Heart right ventricle (tissue), 16 donors: ENCODE measurements around the gene CACNA1C. TPM values are rescaled to one million over a fixed set of nuclear protein-coding genes. Genes with fewer than 3 reads are reported as not detected.

ENCODE experiments used
- ATAC-seq, 8 donors: fragments of 200-7000 bp; cut with Tn5 transposase; one replicate each; pipeline ENCODE4 v1.9.1; 2020; ENCODE audit warnings: mild to moderate bottlenecking in 8 of 8, moderate library complexity in 8 of 8, moderate number of reproducible peaks in 1 of 8
- DNase-seq, 2 donors: peaks; one replicate each; pipeline ENCODE4 v3.0.0-alpha.2; 2020
- H3K27ac ChIP-seq, 10 donors: fragments of 200-600 bp; sonication (generic) in 2 of 10; one replicate each; pipeline versions ENCODE4 v1.5.0 to v1.8.0; 2020 to 2022; ENCODE audit warnings: mild to moderate bottlenecking in 3 of 10
- H3K27me3 ChIP-seq, 7 donors: fragments of 200-600 bp; one replicate each; pipeline ENCODE4 v1.8.0; 2021 to 2022; ENCODE audit warnings: mild to moderate bottlenecking in 2 of 7
- H3K36me3 ChIP-seq, 9 donors: fragments of 200-600 bp; sonication (generic) in 1 of 9; one replicate each; pipeline versions ENCODE4 v1.5.0 to v1.8.0; 2020 to 2022; ENCODE audit warnings: mild to moderate bottlenecking in 2 of 9
- H3K4me1 ChIP-seq, 9 donors: fragments of 200-600 bp; sonication (generic) in 1 of 9; one replicate each; pipeline versions ENCODE4 v1.5.0 to v1.8.0; 2020 to 2022; ENCODE audit warnings: mild to moderate bottlenecking in 4 of 9
- H3K4me3 ChIP-seq, 10 donors: fragments of 200-600 bp; sonication (generic) in 2 of 10; one replicate each; pipeline versions ENCODE4 v1.5.0 to v1.8.0; 2020 to 2022; ENCODE audit warnings: mild to moderate bottlenecking in 7 of 10, moderate library complexity in 2 of 10
- H3K9me3 ChIP-seq, 11 donors: fragments of 200-600 bp in 10 of 11; sonication (generic) in 2 of 11; one replicate each; pipeline versions ENCODE4 v1.5.0 to v1.8.0; 2013 to 2022; ENCODE audit warnings: mild to moderate bottlenecking in 2 of 11, control low read depth in 1 of 11, moderate library complexity in 1 of 11
- WGBS, 2 donors: extraction: QIAGEN DNeasy Blood & Tissue Kit; methylation state at CpG; one replicate each; pipeline ENCODE4 v1.1.7; 2013; ENCODE audit warnings: inconsistent platforms in 1 of 2; 5-methylcytosine and 5-hydroxymethylcytosine counted together
- intact Hi-C, 10 donors: fragments of 100-400 bp; cut with DNase I; formaldehyde crosslinking; loops; one replicate each; pipeline versions ENCODE4 v1.11.1 to v1.14.2; 2022
- polyA plus RNA-seq, 2 donors: library from polyadenylated mRNA; stranded (reverse); fragments of 200-250 nt; gene quantifications; one replicate each; pipeline ENCODE4 v1.2.3, GENCODE V29; 2013
- total RNA-seq, 10 donors: library from RNA; stranded (reverse); fragmentation: NEBNext Ultra II Directional in 3 of 10; extraction: Animal tissue kit (Norgen Biotek cat#: 25700) in 3 of 10; gene quantifications; one replicate each; pipeline versions ENCODE4 v1.2.1 to v1.2.4, GENCODE V29; 2021 to 2023
- TF ChIP-seq, protein P1 (sequence below), 9 donors: fragments of 200-600 bp; sonication (generic) in 2 of 9; IDR thresholded peaks; one replicate each; pipeline versions ENCODE4 v1.5.0 to v1.8.0; 2021 to 2022; ENCODE audit warnings: antibody characterized with exemption in 9 of 9, mild to moderate bottlenecking in 5 of 9, moderate library complexity in 1 of 9
- donor health status: Arrhythmogenic right ventricular cardiomyopathy.
- donor health status: ischemic (EF 13 %, LVEDD 7.1; RV severe dilation, severe dysfunction).
- donor health status: healthy with polysubstance abuse.
- donor health status: DM: no; HTN: yes; CAD: no.
- donor health status: DM: no; HTN: no; CAD: no.
- donor health status: ischemic (EF 25% LVEDD 6.9; RV normal size, moderate dysfunction).
- donor health status: ischemic (EF 25% LVEDD 5.7; RV mildly dilated, moderate dysfunction).
- donor health status: healthy.
- donor health status: DM: yes; HTN: yes; CAD: no.
- donor health status: Ischemic cardiomyopathy.
- donor health status: ischemic (EF 35%, LVEDD 5.7; RV mildly dilated, moderate dysfunction).
- donor health status: nonischemic (EF 11% LVEDD 7.7; RV severe dilation, severe dysfunction).
- donor health status: DM: yes; HTN: yes; CAD: no.
- donor health status: PGD.
- donor health status: ischemic (EF 29% LVEDD 5.4; RV normal size, mild dysfunction).
- donor health status: nonischemic (EF 23%, LVEDD 6.1; RV moderate dilation, normal function).

CACNA1C gene
- total and polyA plus RNA-seq, 12 donors = 19.1 to 222 (median 183) TPM

DNA sequence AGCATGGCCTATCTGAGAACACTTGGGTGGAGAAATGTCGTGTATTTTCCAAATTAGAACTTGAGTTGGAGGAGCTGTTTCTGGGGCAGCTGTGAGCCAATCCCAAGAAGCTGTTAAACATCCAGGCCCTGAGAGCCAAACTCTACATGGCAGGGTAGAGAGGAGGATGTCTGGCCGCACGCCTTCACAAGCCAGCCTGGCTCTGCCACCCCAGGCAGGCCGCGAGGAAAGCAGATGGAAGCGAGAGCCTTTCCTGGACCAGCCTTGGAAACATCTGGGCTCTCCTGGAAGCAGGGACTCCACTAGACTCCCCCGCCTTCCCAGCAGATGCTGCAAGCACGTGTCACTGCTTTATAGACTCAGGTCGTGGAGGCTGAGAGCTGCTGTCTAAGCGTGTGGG is 429.2 kb downstream of the CACNA1C start:
- Histone ChIP-seq H3K36me3 (peaks cover 0 to 31% (median 4%) of the 10 kb centered on the region in 9 donors), H3K27ac (peak overlapping the region in 2 of 10 donors; percentile 3 to 22), H3K4me1 (peaks cover 0 to 44% (median 9%) of the 10 kb centered on the region in 9 donors), H3K4me3 (no peak overlapping the region), H3K27me3 (no peaks in the 10 kb centered on the region), H3K9me3 (no peaks in the 10 kb centered on the region)
- intact Hi-C loops = no loop called here
- TF ChIP-seq, protein P1, sequence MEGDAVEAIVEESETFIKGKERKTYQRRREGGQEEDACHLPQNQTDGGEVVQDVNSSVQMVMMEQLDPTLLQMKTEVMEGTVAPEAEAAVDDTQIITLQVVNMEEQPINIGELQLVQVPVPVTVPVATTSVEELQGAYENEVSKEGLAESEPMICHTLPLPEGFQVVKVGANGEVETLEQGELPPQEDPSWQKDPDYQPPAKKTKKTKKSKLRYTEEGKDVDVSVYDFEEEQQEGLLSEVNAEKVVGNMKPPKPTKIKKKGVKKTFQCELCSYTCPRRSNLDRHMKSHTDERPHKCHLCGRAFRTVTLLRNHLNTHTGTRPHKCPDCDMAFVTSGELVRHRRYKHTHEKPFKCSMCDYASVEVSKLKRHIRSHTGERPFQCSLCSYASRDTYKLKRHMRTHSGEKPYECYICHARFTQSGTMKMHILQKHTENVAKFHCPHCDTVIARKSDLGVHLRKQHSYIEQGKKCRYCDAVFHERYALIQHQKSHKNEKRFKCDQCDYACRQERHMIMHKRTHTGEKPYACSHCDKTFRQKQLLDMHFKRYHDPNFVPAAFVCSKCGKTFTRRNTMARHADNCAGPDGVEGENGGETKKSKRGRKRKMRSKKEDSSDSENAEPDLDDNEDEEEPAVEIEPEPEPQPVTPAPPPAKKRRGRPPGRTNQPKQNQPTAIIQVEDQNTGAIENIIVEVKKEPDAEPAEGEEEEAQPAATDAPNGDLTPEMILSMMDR (IDR thresholded peaks at IDR 0.05) = no peak
- WGBS, 2 donors = 70 to 74% methylated on average over 10 of the region's 10 CpGs
- ATAC-seq = peak in 6 of 8 donors; percentile 14 to 82 (median 32)
- DNase-seq = no peak

DNA sequence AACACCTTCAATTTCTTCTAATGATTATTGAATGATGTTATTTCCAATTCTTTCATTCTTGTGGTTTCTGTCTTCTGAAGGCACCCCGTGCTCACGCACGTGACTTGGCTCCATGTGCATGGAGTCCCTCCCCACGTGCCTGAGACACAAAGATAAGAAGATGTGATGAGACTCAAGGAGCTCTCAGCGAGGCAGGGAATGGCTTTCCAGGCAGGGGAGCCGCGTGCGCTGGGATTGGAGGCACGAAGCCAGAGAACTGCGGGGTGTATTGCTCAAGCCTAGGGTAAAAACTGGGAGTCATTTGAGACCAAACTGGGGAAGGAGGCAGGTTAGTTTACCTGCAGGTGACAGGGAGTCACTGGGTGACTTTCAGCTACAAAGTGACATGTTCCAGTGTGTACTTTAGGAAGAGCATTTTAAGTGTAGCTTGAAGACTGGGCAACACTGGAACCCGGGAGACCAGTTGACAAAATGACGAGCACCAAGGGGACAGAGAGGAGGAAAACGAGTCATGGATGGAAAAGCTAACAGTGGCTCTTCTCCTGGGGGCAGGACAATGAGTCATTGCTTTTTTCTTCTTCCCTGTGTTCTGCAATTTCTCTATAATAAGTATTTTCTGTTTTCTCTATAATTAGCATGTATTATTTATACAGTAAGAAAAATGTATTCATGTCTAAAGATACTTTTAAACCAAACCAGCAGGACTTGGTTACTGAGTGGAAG is 430.3 kb downstream of the CACNA1C start:
- ATAC-seq = no peak
- peaks cover 0 to 44% (median 9%) of the 10 kb centered on the region in 9 donors for H3K4me1 ChIP-seq
- DNase-seq = no peak
- no peaks in the 10 kb centered on the region for H3K9me3 ChIP-seq
- H3K36me3 ChIP-seq = peaks cover 0 to 36% (median 4%) of the 10 kb centered on the region in 9 donors
- TF ChIP-seq, protein P1 (IDR thresholded peaks at IDR 0.05) = no peak
- H3K27ac ChIP-seq = peak overlapping the region in 1 of 10 donors; percentile 3
- intact Hi-C loops = no loop called here
- H3K4me3 ChIP-seq = no peak overlapping the region
- 75 to 77% methylated on average over 13 of the region's 13 CpGs for WGBS, 2 donors
- no peaks in the 10 kb centered on the region for H3K27me3 ChIP-seq

DNA sequence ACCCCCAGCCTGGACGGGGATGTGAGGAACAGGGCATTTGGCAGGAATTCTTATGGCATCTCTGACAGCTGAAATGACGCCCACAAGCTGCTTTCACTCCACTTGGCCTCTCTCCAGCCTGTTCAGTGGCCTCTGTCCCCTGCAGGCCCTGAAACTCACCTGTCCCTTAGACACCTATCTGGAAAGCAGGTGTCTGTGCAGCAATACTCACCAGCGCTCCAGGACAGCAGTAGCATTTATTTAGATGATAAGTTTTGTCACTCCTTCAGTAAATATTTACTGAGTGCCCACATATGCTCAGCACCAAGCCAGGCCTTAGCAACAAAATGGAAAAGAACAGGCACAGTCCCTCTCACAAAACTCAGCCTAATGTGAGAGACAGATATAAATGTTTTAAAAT is 430.9 kb downstream of the CACNA1C start:
- WGBS, 2 donors = 86 to 87% methylated on average over 3 of the region's 3 CpGs
- Histone ChIP-seq H3K36me3 (peaks cover 0 to 40% (median 4%) of the 10 kb centered on the region in 9 donors), H3K4me1 (peaks cover 0 to 47% (median 9%) of the 10 kb centered on the region in 9 donors), H3K4me3 (no peak overlapping the region), H3K27me3 (no peaks in the 10 kb centered on the region), H3K27ac (peak overlapping the region in 1 of 10 donors; percentile 39), H3K9me3 (no peaks in the 10 kb centered on the region)
- no peak for DNase-seq
- intact Hi-C loops = no loop called here
- TF ChIP-seq, protein P1 (IDR thresholded peaks at IDR 0.05) = no peak
- no peak for ATAC-seq

DNA sequence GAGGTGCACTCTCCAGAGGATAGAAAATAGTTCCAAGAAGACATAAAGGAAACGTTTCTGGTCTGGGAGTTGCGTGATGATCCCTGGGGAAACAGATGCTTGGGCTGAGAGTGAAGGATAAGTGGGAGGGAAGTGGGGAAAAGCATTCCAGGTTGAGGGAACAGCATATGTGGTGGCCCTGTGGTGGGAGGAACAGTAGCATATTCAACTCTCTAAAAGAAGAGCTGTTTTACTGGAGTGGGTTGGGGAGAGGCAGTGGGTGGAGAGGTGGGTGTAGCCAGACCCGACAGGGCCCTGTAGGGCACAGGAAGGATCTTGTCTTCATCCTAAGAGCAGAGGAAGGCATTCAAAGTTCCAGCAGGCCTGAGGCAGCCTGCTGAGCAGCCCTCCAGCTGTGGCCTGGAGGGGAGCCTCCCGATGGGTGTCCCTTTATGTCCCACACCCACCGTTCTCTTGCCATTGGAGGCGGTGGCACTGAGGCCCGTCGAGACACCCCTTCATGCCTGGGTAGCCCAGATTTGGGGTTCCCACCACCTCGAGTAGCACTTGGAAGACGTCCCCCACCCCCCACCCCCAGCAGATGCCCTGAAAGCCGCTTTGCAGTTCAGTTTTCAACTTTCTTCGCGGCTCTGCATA is 431.5 kb downstream of the CACNA1C start:
- TF ChIP-seq, protein P1 (IDR thresholded peaks at IDR 0.05) = no peak
- H3K36me3 ChIP-seq = peaks cover 0 to 46% (median 4%) of the 10 kb centered on the region in 9 donors
- H3K9me3 ChIP-seq = no peaks in the 10 kb centered on the region
- H3K27me3 ChIP-seq = no peaks in the 10 kb centered on the region
- peaks cover 0 to 51% (median 9%) of the 10 kb centered on the region in 9 donors for H3K4me1 ChIP-seq
- H3K27ac ChIP-seq = peak overlapping the region in 1 of 10 donors; percentile 39
- 85 to 89% methylated on average over 13 of the region's 13 CpGs for WGBS, 2 donors
- ATAC-seq = no peak
- no peak overlapping the region for H3K4me3 ChIP-seq
- intact Hi-C loops = no loop called here
- DNase-seq = no peak
